Measurements from ENCODE around the gene MATR3.

GRCh38 chr5:139299486-139299885 is 5.9 kb downstream of the MATR3 start:
- TF ChIP-seq SIN3A (IDR thresholded peaks at IDR 0.05; ENCODE audit: borderline replicate concordance, insufficient read depth, low read length) (no peak), TAF1 (IDR thresholded peaks at IDR 0.05; ENCODE audit: borderline replicate concordance, insufficient read depth, low read length) (no peak)
